ENCODE measurements around the gene GPN2. TPM values are rescaled to one million over a fixed set of nuclear protein-coding genes. Genes with fewer than 3 reads are reported as not detected.

The GPN2 gene
- total RNA-seq, 1 experiment from 2014 or later: 30.6 TPM

GRCh38 chr1:26936823-26937222 is 46.7 kb upstream of the GPN2 start:
- TF ChIP-seq CTCF (conservative IDR thresholded peaks at IDR 0.05) (no peak), EZH2 (IDR thresholded peaks at IDR 0.05; ENCODE audit: low read depth) (no peak)
- H3K27ac ChIP-seq: no peak overlapping the region
- DNase-seq: no peak
- BruUV-seq (replicated peaks): no TSS peak
- H3K9me3 ChIP-seq (ENCODE audit: insufficient read depth, low read depth): no peaks in the 10 kb centered on the region
- no peaks in the 10 kb centered on the region for H3K9me2 ChIP-seq (ENCODE audit: insufficient read depth)
- CTCF ChIA-PET: no interaction called here
- H4K20me1 ChIP-seq (ENCODE audit: insufficient read depth): peaks cover 12% of the 10 kb centered on the region; the same call in 1 of the 2 replicates
- intact Hi-C loops (cut with micrococcal nuclease; ENCODE audit: unreplicated experiment): no loop called here
- no peak overlapping the region for H2AFZ ChIP-seq
- H3K27me3 ChIP-seq (ENCODE audit: insufficient read depth, low read depth): no peaks in the 10 kb centered on the region
- H3F3A ChIP-seq (ENCODE audit: insufficient read depth, low read depth): no peaks in the 10 kb centered on the region; the same call in 1 of the 2 replicates
- 0 out of 2 replicates have a peak, but pooled peaks cover 12% of the 10 kb centered on the region for H3K79me2 ChIP-seq (ENCODE audit: low read depth)
- no peaks in the 10 kb centered on the region for H3K4me1 ChIP-seq (replicated peaks; ENCODE audit: insufficient read depth)
- no peak overlapping the region for H3K4me2 ChIP-seq
- no peak overlapping the region for H3K4me3 ChIP-seq
- POLR2A ChIA-PET (ENCODE audit: unreplicated experiment): no interaction called here
- no peaks in the 10 kb centered on the region for H3K36me3 ChIP-seq (ENCODE audit: low read depth)

GRCh38 chr1:26932531-26932930 is 42.4 kb upstream of the GPN2 start:
- TF ChIP-seq EZH2 (IDR thresholded peaks at IDR 0.05; ENCODE audit: low read depth) (no peak), CTCF (conservative IDR thresholded peaks at IDR 0.05) (no peak)
- Histone ChIP-seq H3K36me3 (ENCODE audit: low read depth) (0 out of 2 replicates have a peak, but pooled peaks cover 9% of the 10 kb centered on the region), H3K4me2 (no peak overlapping the region), H4K20me1 (ENCODE audit: insufficient read depth) (no peaks in the 10 kb centered on the region; the same call in 1 of the 2 replicates), H3K27me3 (ENCODE audit: insufficient read depth, low read depth) (no peaks in the 10 kb centered on the region), H3K27ac (no peak overlapping the region), H2AFZ (no peak overlapping the region), H3K4me3 (no peak overlapping the region), H3K9me2 (ENCODE audit: insufficient read depth) (no peaks in the 10 kb centered on the region), H3K4me1 (replicated peaks; ENCODE audit: insufficient read depth) (no peaks in the 10 kb centered on the region), H3K9me3 (ENCODE audit: insufficient read depth, low read depth) (no peaks in the 10 kb centered on the region), H3K79me2 (ENCODE audit: low read depth) (0 out of 2 replicates have a peak, but pooled peaks cover 11% of the 10 kb centered on the region), H3F3A (ENCODE audit: insufficient read depth, low read depth) (no peaks in the 10 kb centered on the region; the same call in 1 of the 2 replicates)
- no TSS peak for BruUV-seq (replicated peaks)
- ChIA-PET POLR2A (ENCODE audit: unreplicated experiment) (no interaction called here), CTCF (no interaction called here)
- DNase-seq: no peak
- intact Hi-C loops (cut with micrococcal nuclease; ENCODE audit: unreplicated experiment): no loop called here

GRCh38 chr1:26923711-26924110 is 33.6 kb upstream of the GPN2 start:
- no peaks in the 10 kb centered on the region for H3K9me2 ChIP-seq (ENCODE audit: insufficient read depth)
- H4K20me1 ChIP-seq (ENCODE audit: insufficient read depth): peaks cover 20% of the 10 kb centered on the region
- intact Hi-C loops (cut with micrococcal nuclease; ENCODE audit: unreplicated experiment): no loop called here
- H3K36me3 ChIP-seq (ENCODE audit: low read depth): peaks cover 19% of the 10 kb centered on the region; the same call in 1 of the 2 replicates
- peaks cover 12% of the 10 kb centered on the region for H3K4me1 ChIP-seq (replicated peaks; ENCODE audit: insufficient read depth)
- DNase-seq: no peak
- no TSS peak for BruUV-seq (replicated peaks)
- H2AFZ ChIP-seq: no peak overlapping the region
- CTCF ChIA-PET: interaction anchor here (0.6 kb wide), 1 partner anchor 109 kb away, joined by 3 read pairs; no protein-coding TSS in a partner anchor
- POLR2A ChIA-PET (ENCODE audit: unreplicated experiment): no interaction called here
- no peak overlapping the region for H3K4me3 ChIP-seq
- H3F3A ChIP-seq (ENCODE audit: insufficient read depth, low read depth): no peaks in the 10 kb centered on the region
- H3K4me2 ChIP-seq: peak overlapping the region; percentile 82; the same call in 1 of the 2 replicates
- TF ChIP-seq CTCF (conservative IDR thresholded peaks at IDR 0.05) (no peak), EZH2 (IDR thresholded peaks at IDR 0.05; ENCODE audit: low read depth) (no peak)
- no peak overlapping the region for H3K27ac ChIP-seq
- no peaks in the 10 kb centered on the region for H3K9me3 ChIP-seq (ENCODE audit: insufficient read depth, low read depth)
- peaks cover 44% of the 10 kb centered on the region for H3K79me2 ChIP-seq (ENCODE audit: low read depth)
- no peaks in the 10 kb centered on the region for H3K27me3 ChIP-seq (ENCODE audit: insufficient read depth, low read depth)

All from PC-9 (cell line).